ENCODE results near the gene TYW1. TPM values are rescaled to one million over a fixed set of nuclear protein-coding genes. Genes with fewer than 3 reads are reported as not detected.
A peak's percentile ranks its signal among the peaks of the same experiment; 100 is the strongest.
"Not testable (repeated sequence)": the region's sequence is repeated elsewhere in the genome, so short reads cannot be mapped to it uniquely, and the experiment has no call there.

The TYW1 gene
- total RNA-seq, 1 donor from 2014 or later: 26.1 TPM

- TF ChIP-seq, protein P1, sequence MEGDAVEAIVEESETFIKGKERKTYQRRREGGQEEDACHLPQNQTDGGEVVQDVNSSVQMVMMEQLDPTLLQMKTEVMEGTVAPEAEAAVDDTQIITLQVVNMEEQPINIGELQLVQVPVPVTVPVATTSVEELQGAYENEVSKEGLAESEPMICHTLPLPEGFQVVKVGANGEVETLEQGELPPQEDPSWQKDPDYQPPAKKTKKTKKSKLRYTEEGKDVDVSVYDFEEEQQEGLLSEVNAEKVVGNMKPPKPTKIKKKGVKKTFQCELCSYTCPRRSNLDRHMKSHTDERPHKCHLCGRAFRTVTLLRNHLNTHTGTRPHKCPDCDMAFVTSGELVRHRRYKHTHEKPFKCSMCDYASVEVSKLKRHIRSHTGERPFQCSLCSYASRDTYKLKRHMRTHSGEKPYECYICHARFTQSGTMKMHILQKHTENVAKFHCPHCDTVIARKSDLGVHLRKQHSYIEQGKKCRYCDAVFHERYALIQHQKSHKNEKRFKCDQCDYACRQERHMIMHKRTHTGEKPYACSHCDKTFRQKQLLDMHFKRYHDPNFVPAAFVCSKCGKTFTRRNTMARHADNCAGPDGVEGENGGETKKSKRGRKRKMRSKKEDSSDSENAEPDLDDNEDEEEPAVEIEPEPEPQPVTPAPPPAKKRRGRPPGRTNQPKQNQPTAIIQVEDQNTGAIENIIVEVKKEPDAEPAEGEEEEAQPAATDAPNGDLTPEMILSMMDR (IDR thresholded peaks at IDR 0.05): no peak
- peaks cover 61% of the 10 kb centered on the region for H3K36me3 Mint-ChIP-seq (ENCODE audit: low read depth)
- H3K9me3 Mint-ChIP-seq: no peaks in the 10 kb centered on the region
- H3K27ac Mint-ChIP-seq: no peak overlapping the region
- H3K27me3 Mint-ChIP-seq: no peaks in the 10 kb centered on the region
- no peak for DNase-seq
- ChIA-PET POLR2A (no interaction called here), CTCF (no interaction called here)
- H3K4me1 Mint-ChIP-seq: no peaks in the 10 kb centered on the region
- H3K4me3 Mint-ChIP-seq: no peak overlapping the region
- intact Hi-C loops (cut with micrococcal nuclease): no loop called here
- ATAC-seq (ENCODE audit: low read depth): no peak
These were observed 104.3 kb downstream of the TYW1 start for GRCh38 chr7:67100956-67101361.

DNA sequence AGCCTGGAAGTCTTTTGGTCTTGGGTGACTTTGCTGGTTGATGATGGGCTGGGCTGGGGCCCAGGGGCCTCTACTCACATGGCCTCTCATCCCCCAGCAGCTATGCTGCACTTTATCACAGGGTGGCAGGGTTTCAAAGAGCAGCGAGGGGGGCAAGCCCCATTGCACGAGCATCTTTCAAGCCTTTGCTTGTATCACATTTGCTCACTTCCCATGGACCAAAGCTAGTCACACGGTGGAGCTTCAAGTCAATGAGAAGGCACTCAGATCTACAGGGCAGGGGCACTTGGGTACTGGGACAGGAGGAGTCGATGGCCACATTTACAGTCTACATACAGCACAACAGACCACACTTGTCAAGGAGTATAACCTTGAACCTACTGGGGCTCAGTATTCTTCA lies 108.3 kb downstream of the TYW1 start:
- H3K27me3 Mint-ChIP-seq; H3K4me1 Mint-ChIP-seq; H3K4me3 Mint-ChIP-seq; CTCF ChIA-PET; H3K9me3 Mint-ChIP-seq; DNase-seq; ATAC-seq (ENCODE audit: low read depth); POLR2A ChIA-PET; intact Hi-C loops (cut with micrococcal nuclease); H3K27ac Mint-ChIP-seq: not testable (repeated sequence)
- H3K36me3 Mint-ChIP-seq (ENCODE audit: low read depth): peaks cover 58% of the 10 kb centered on the region

DNA sequence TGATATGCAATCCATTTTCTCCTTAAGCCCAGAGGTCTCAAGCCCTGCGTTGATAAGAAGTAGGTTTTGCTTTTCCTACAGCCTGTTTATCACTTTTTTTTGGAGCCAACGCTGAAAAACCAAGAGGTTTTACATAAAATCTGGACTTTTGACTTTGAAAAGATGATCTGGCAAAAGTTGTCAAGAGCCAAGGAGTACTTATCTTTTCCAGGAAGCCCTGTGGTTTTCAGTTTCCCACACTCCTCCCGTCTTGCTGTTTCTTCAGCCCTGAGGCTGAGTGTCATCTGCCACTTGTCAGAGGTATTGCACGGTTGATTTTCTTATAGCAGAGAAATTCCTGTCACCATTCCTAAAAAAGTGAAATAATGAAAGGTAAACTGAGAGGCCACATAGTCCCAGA lies 108.7 kb downstream of the TYW1 start:
- intact Hi-C loops (cut with micrococcal nuclease): no loop called here
- POLR2A ChIA-PET: no interaction called here
- H3K4me3 Mint-ChIP-seq: no peak overlapping the region
- H3K27me3 Mint-ChIP-seq: no peaks in the 10 kb centered on the region
- H3K9me3 Mint-ChIP-seq: no peaks in the 10 kb centered on the region
- H3K4me1 Mint-ChIP-seq: no peaks in the 10 kb centered on the region
- peaks cover 57% of the 10 kb centered on the region for H3K36me3 Mint-ChIP-seq (ENCODE audit: low read depth)
- TF ChIP-seq, protein P1 (IDR thresholded peaks at IDR 0.05): no peak
- ATAC-seq (ENCODE audit: low read depth) (no peak), DNase-seq (no peak)
- CTCF ChIA-PET: no interaction called here
- no peak overlapping the region for H3K27ac Mint-ChIP-seq

DNA sequence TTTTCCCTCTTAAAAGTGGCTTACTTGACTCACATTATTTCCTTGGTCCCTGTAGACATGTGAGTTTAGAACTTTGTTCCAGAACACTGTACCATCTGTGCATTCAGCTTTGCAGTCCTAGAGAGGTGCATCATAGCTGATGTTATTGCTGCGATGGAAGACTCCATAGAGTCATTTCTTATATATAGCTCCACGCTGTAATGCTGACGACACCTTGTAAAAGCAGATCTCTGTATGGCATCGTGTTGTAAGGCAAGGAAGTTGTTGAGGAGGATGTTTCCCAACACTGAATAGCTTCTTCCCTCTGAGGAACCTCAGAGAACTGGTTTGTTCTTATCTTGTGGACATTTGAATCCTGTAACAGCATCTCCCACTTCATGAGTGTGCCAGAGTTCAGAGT lies 109.6 kb downstream of the TYW1 start:
- H3K4me1 Mint-ChIP-seq; intact Hi-C loops (cut with micrococcal nuclease); CTCF ChIA-PET; H3K27me3 Mint-ChIP-seq; POLR2A ChIA-PET; ATAC-seq (ENCODE audit: low read depth); H3K27ac Mint-ChIP-seq; H3K9me3 Mint-ChIP-seq; H3K4me3 Mint-ChIP-seq; DNase-seq: not testable (repeated sequence)
- H3K36me3 Mint-ChIP-seq (ENCODE audit: low read depth): peaks cover 56% of the 10 kb centered on the region

DNA sequence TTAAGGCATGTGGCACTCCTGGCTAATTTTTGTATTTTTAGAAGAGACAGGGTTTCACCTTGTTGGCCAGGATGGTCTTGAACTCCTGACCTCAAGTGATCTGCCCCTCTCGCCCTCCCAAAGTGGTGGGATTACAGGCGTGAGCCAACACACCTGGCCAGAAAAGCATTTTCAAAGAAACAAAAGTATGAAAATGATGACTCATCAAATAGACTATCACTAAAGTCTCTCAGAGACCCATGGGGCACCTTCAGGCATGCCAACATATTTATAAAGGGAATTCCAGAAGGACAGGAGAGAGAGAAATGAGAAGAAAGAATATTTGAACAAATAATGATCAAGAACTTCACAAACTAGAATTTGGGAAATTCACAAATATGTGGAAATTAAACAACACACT lies 114.7 kb downstream of the TYW1 start:
- H3K4me1 Mint-ChIP-seq; DNase-seq; H3K27me3 Mint-ChIP-seq; intact Hi-C loops (cut with micrococcal nuclease); H3K9me3 Mint-ChIP-seq; H3K27ac Mint-ChIP-seq; ATAC-seq (ENCODE audit: low read depth); POLR2A ChIA-PET; CTCF ChIA-PET; H3K4me3 Mint-ChIP-seq: not testable (repeated sequence)
- peaks cover 26% of the 10 kb centered on the region for H3K36me3 Mint-ChIP-seq (ENCODE audit: low read depth)

DNA sequence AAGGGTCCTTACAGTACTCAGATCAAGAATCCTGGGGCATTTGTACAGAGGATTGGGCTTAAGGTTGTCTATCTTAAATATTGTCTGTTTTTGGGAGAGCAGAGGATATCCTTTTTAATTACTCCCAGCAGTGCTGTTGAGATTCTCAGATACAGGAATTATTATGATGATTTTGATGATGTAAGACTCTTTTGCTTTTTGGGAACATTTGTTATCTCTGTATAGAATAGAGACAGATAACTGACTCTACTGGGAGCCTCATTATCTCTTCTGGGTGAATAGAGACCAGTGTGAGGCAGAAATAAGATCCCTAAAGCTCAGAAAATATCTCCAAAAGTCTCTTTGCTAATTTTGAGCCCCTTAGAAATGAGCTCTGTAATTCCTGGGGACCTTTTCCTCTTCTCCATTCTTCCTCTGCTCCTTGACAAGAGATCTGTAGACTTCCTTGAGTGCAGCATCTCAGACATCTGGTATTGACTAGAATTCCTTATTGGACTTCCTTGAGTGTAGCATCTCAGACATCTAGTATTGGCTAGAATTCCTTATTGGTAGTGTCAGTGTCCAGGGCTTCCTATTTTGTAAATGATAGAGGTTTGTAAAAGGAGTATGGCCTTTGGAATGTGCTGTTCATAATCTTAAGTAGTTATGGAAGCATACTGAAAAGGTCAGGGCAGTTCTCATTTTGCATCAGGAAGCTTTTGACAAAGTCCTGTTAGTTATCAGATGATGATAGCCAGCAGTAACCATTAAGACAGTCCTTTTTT lies 118.0 kb downstream of the TYW1 start:
- CTCF ChIA-PET; H3K27ac Mint-ChIP-seq; intact Hi-C loops (cut with micrococcal nuclease); POLR2A ChIA-PET; H3K4me1 Mint-ChIP-seq; H3K9me3 Mint-ChIP-seq; H3K4me3 Mint-ChIP-seq; ATAC-seq (ENCODE audit: low read depth); H3K27me3 Mint-ChIP-seq; DNase-seq: not testable (repeated sequence)
- peaks cover 27% of the 10 kb centered on the region for H3K36me3 Mint-ChIP-seq (ENCODE audit: low read depth)

- intact Hi-C loops (cut with micrococcal nuclease); CTCF ChIA-PET; H3K4me3 Mint-ChIP-seq; ATAC-seq (ENCODE audit: low read depth); H3K9me3 Mint-ChIP-seq; H3K27me3 Mint-ChIP-seq; H3K27ac Mint-ChIP-seq; POLR2A ChIA-PET; H3K4me1 Mint-ChIP-seq; DNase-seq: not testable (repeated sequence)
- peaks cover 45% of the 10 kb centered on the region for H3K36me3 Mint-ChIP-seq (ENCODE audit: low read depth)
These were observed 123.9 kb downstream of the TYW1 start for GRCh38 chr7:67120491-67120890.

DNA sequence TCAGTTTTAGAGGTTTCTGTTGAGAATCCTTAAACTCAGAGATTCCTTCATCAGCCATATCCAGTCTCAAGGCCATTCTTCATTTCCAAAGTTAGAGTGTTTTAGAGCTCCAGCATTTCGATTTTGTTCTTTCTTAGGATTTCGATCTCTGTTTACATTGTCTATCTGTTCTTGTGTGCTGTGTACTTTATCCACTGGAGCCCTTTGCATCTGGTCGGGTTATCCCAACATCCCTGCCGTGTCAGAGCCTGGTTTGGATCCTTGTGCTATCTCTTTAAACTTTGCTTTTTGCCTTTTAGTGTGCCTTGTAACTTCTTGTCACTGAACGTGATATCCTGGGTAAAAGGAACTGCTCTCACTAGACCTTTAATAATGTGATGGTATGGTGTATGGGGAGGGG lies 131.6 kb downstream of the TYW1 start:
- Mint-ChIP-seq H3K4me3 (peak overlapping the region; percentile 64), H3K4me1 (peaks cover 45% of the 10 kb centered on the region), H3K27ac (peak overlapping the region; percentile 89), H3K36me3 (ENCODE audit: low read depth) (peaks cover 11% of the 10 kb centered on the region)
- ATAC-seq (ENCODE audit: low read depth): peak; percentile 6
- CTCF ChIA-PET, DNase-seq, H3K9me3 Mint-ChIP-seq, H3K27me3 Mint-ChIP-seq: not testable (repeated sequence)
- POLR2A ChIA-PET: interaction anchor here (0.7 kb wide), 1 partner anchor 172 kb away, joined by 4 read pairs; no protein-coding TSS in a partner anchor
- intact Hi-C loops (cut with micrococcal nuclease): loop anchor here (5.0 kb wide), 1 partner anchor 174 kb away; no protein-coding TSS in a partner anchor

- H3K27ac Mint-ChIP-seq; DNase-seq; H3K9me3 Mint-ChIP-seq; CTCF ChIA-PET; H3K27me3 Mint-ChIP-seq; intact Hi-C loops (cut with micrococcal nuclease); H3K36me3 Mint-ChIP-seq (ENCODE audit: low read depth); POLR2A ChIA-PET; H3K4me3 Mint-ChIP-seq; ATAC-seq (ENCODE audit: low read depth): not testable (repeated sequence)
- peaks cover 47% of the 10 kb centered on the region for H3K4me1 Mint-ChIP-seq
These were observed 134.1 kb downstream of the TYW1 start for GRCh38 chr7:67130766-67131165.

DNA sequence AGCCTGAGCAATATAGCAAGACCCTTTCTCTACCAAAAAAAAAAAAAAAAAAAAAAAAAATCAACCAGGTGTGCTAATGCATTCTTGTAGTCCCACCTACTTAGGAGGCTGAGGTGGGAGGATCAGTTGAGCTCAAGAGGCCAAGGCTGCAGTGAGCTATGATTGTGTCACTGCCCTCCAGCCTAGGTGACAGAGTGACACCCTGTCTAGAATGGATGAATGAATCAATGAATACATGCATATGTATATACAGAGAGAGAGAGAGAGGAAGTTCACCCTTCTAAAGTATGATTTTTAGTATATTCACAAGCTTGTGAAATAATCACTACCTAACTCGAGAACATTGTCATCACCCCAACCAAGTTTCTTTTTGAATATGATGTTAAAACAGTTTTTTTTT lies 138.3 kb downstream of the TYW1 start:
- H3K9me3 Mint-ChIP-seq; intact Hi-C loops (cut with micrococcal nuclease); H3K4me3 Mint-ChIP-seq; DNase-seq; ATAC-seq (ENCODE audit: low read depth); CTCF ChIA-PET; H3K27me3 Mint-ChIP-seq: not testable (repeated sequence)
- Mint-ChIP-seq H3K4me1 (peaks cover 12% of the 10 kb centered on the region), H3K27ac (peak overlapping the region; percentile 63), H3K36me3 (ENCODE audit: low read depth) (peaks cover 16% of the 10 kb centered on the region)
- POLR2A ChIA-PET: interaction anchor here (0.7 kb wide), 1 partner anchor 1365 kb away, joined by 8 read pairs; no protein-coding TSS in a partner anchor
